ENCODE data around the gene ZIC4. TPM values are rescaled to one million over a fixed set of nuclear protein-coding genes. Genes with fewer than 3 reads are reported as not detected.

The ZIC4 gene
- total and polyA plus RNA-seq, 2 experiments from 2014 or later: not detected

DNA sequence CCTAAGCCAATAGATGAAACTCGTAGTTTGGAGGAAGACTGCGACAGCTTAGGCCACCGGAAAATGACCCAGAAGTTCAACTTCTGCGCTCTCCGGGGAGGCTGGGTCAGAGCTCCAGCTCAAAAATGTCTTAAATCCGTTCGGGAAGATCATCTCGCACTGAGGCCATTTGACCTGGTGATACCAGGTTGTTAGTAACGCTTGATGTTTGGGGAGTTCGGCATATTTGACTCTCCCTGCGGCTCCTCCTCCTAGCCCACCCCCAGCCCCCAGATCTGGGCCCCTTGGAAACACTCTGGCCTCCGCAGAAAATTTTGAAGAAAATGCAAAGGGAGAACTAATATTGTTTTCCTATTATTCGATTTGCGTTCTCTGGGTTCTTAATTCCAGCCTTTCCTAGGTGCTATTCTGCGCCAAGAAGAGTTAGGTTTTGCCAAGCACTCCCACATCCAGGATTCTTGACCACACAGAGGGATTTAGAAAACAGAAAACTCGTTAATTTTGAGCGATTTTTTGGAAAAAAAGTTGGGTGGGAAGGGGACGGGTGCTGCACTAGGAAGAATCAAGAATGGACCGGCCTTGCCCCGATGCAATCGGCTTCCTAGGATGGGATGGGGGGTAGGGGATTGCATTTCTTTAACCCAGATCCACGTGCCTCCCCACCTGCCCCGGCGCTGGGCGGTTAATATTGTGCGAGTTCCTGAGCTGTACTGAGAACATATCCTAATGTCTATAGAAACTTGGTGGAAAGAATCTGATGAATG is 50.0 kb downstream of the ZIC4 start:
- peak overlapping the region; percentile 70 for H3K4me2 ChIP-seq
- peaks cover 28% of the 10 kb centered on the region; the same call in 1 of the 2 replicates for H3F3A ChIP-seq (replicated peaks; ENCODE audit: low read depth)
- Mint-ChIP-seq H3K27me3 (ENCODE audit: insufficient read depth, low read depth, poor library complexity) (peaks cover 78% of the 10 kb centered on the region), H3K36me3 (ENCODE audit: low read depth) (no peaks in the 10 kb centered on the region), H3K4me3 (peak overlapping the region; percentile 59), H3K9me3 (no peaks in the 10 kb centered on the region; the same call in 2 of the 3 replicates), H3K27ac (no peak overlapping the region), H3K4me1 (peaks cover 62% of the 10 kb centered on the region)
- no peaks in the 10 kb centered on the region for H3K9me2 ChIP-seq (ENCODE audit: insufficient read depth)
- ATAC-seq (no peak), DNase-seq (ENCODE audit: low spot score) (no peak)
- peak overlapping the region; percentile 51 for H3K4me3 ChIP-seq
- peaks cover 73% of the 10 kb centered on the region for H3K4me1 ChIP-seq (ENCODE audit: insufficient read depth)
- no peaks in the 10 kb centered on the region for H4K20me1 ChIP-seq (replicated peaks; ENCODE audit: insufficient read depth)
- TF ChIP-seq EZH2phosphoT487 (IDR thresholded peaks at IDR 0.05; ENCODE audit: unreplicated experiment) (peak; percentile 12), NANOG (IDR thresholded peaks at IDR 0.05; ENCODE audit: borderline replicate concordance) (no peak), EZH2 (IDR thresholded peaks at IDR 0.05; ENCODE audit: low read depth, unreplicated experiment) (peak; percentile 72)
- H2AFZ ChIP-seq: no peak overlapping the region
- no peak overlapping the region for H3K27ac ChIP-seq (ENCODE audit: low read depth)
- no peaks in the 10 kb centered on the region for H3K79me2 ChIP-seq (replicated peaks; ENCODE audit: insufficient read depth)
- H3K36me3 ChIP-seq (ENCODE audit: insufficient read depth): no peaks in the 10 kb centered on the region
- peaks cover 92% of the 10 kb centered on the region for H3K27me3 ChIP-seq (ENCODE audit: insufficient read depth)

- Histone ChIP-seq H3K36me3 (ENCODE audit: insufficient read depth) (no peaks in the 10 kb centered on the region), H3K4me3 (peak overlapping the region; percentile 51), H4K20me1 (replicated peaks; ENCODE audit: insufficient read depth) (no peaks in the 10 kb centered on the region), H3F3A (replicated peaks; ENCODE audit: low read depth) (peaks cover 28% of the 10 kb centered on the region; the same call in 1 of the 2 replicates), H3K27ac (ENCODE audit: low read depth) (no peak overlapping the region), H2AFZ (no peak overlapping the region), H3K27me3 (ENCODE audit: insufficient read depth) (peaks cover 86% of the 10 kb centered on the region), H3K4me2 (peak overlapping the region; percentile 79), H3K9me2 (ENCODE audit: insufficient read depth) (no peaks in the 10 kb centered on the region), H3K4me1 (ENCODE audit: insufficient read depth) (peaks cover 66% of the 10 kb centered on the region), H3K79me2 (replicated peaks; ENCODE audit: insufficient read depth) (no peaks in the 10 kb centered on the region)
- Mint-ChIP-seq H3K4me3 (peak overlapping the region; percentile 59), H3K36me3 (ENCODE audit: low read depth) (no peaks in the 10 kb centered on the region), H3K4me1 (peaks cover 56% of the 10 kb centered on the region), H3K27me3 (ENCODE audit: insufficient read depth, low read depth, poor library complexity) (peaks cover 72% of the 10 kb centered on the region), H3K9me3 (no peaks in the 10 kb centered on the region; the same call in 2 of the 3 replicates), H3K27ac (no peak overlapping the region)
- DNase-seq (ENCODE audit: low spot score): no peak
- TF ChIP-seq CREB1 (CRISPR knock-in tag; IDR thresholded peaks at IDR 0.05; ENCODE audit: low read depth): no peak
- TF ChIP-seq ZNF462 (CRISPR knock-in tag; IDR thresholded peaks at IDR 0.05): no peak
- peak; percentile 35 for TF ChIP-seq EZH2 (IDR thresholded peaks at IDR 0.05; ENCODE audit: low read depth, unreplicated experiment)
- no peak for TF ChIP-seq POLR2AphosphoS5 (IDR thresholded peaks at IDR 0.05; ENCODE audit: low read depth)
- no peak for TF ChIP-seq NANOG (IDR thresholded peaks at IDR 0.05; ENCODE audit: borderline replicate concordance)
- no peak for TF ChIP-seq ZNF114 (CRISPR knock-in tag; IDR thresholded peaks at IDR 0.05)
- no peak for TF ChIP-seq EZH2phosphoT487 (IDR thresholded peaks at IDR 0.05; ENCODE audit: unreplicated experiment)
- no peak for TF ChIP-seq STAT1 (IDR thresholded peaks at IDR 0.05; ENCODE audit: unreplicated experiment)
- no peak for TF ChIP-seq ZNF331 (CRISPR knock-in tag; IDR thresholded peaks at IDR 0.05; ENCODE audit: low read depth)
- no peak for ATAC-seq
Observed at GRCh38 chr3:147355753-147356090, 50.6 kb downstream of the ZIC4 start.

All from GM23338 (cell line).